Measurements from ENCODE around the gene PLAU. TPM values are rescaled to one million over a fixed set of nuclear protein-coding genes. Genes with fewer than 3 reads are reported as not detected.

The PLAU gene
- total RNA-seq, result 54.2 to 84.9 TPM (median 54.8 TPM) in 3 replicates
- long read RNA-seq, transcript PLAU-201 (11 exons, 2,321 nt), result major isoform, 163 of 197 reads
- long read RNA-seq, partial matches to known transcripts, result 12 of 197 reads
- long read RNA-seq, other reads (novel, unspliced or antisense), result 22 of 197 reads

- Mint-ChIP-seq H3K36me3 (ENCODE audit: low read depth) (peaks cover 26% of the 10 kb centered on the region), H3K4me3 (ENCODE audit: unreplicated experiment) (peak within 1 kb of the TSS; percentile 96), H3K27me3 (ENCODE audit: low read depth) (no peaks in the 10 kb centered on the region), H3K9me3 (ENCODE audit: low read depth) (no peaks in the 10 kb centered on the region), H3K27ac (ENCODE audit: unreplicated experiment) (peak within 1 kb of the TSS; percentile 77), H3K4me1 (ENCODE audit: low read depth) (peaks cover 94% of the 10 kb centered on the region)
- DNase-seq (ENCODE audit: low spot score), result peak; percentile 89
- TF ChIP-seq CTCF (IDR thresholded peaks at IDR 0.05), result peak; percentile 27
Measured at GRCh38 chr10:73910764-73911552, at the start of gene PLAU. Gene PLAU (plus strand): TSS chr10:73911132. CDS start chr10:73911556, 424 bp downstream.

GRCh38 chr10:73862011-73862410, 48.9 kb upstream of the PLAU start:
- no peaks in the 10 kb centered on the region for H3K27me3 Mint-ChIP-seq (ENCODE audit: low read depth)
- H3K4me1 Mint-ChIP-seq (ENCODE audit: low read depth), result peaks cover 33% of the 10 kb centered on the region
- no peak overlapping the region for H3K4me3 Mint-ChIP-seq (ENCODE audit: unreplicated experiment)
- no peak overlapping the region for H3K27ac Mint-ChIP-seq (ENCODE audit: unreplicated experiment)
- H3K9me3 Mint-ChIP-seq (ENCODE audit: low read depth), result no peaks in the 10 kb centered on the region
- no peak for TF ChIP-seq CTCF (IDR thresholded peaks at IDR 0.05)
- DNase-seq (ENCODE audit: low spot score), result no peak
- peaks cover 18% of the 10 kb centered on the region for H3K36me3 Mint-ChIP-seq (ENCODE audit: low read depth)

GRCh38 chr10:73863039-73863817, 47.7 kb upstream of the PLAU start:
- Mint-ChIP-seq H3K27ac (ENCODE audit: unreplicated experiment) (no peak overlapping the region), H3K4me3 (ENCODE audit: unreplicated experiment) (no peak overlapping the region), H3K4me1 (ENCODE audit: low read depth) (peaks cover 38% of the 10 kb centered on the region), H3K9me3 (ENCODE audit: low read depth) (no peaks in the 10 kb centered on the region), H3K27me3 (ENCODE audit: low read depth) (no peaks in the 10 kb centered on the region), H3K36me3 (ENCODE audit: low read depth) (peaks cover 17% of the 10 kb centered on the region)
- DNase-seq (ENCODE audit: low spot score), result no peak
- TF ChIP-seq CTCF (IDR thresholded peaks at IDR 0.05), result no peak

GRCh38 chr10:73864229-73864628, 46.7 kb upstream of the PLAU start:
- no peaks in the 10 kb centered on the region for H3K27me3 Mint-ChIP-seq (ENCODE audit: low read depth)
- no peak for DNase-seq (ENCODE audit: low spot score)
- H3K4me1 Mint-ChIP-seq (ENCODE audit: low read depth), result peaks cover 32% of the 10 kb centered on the region
- no peak overlapping the region for H3K27ac Mint-ChIP-seq (ENCODE audit: unreplicated experiment)
- no peaks in the 10 kb centered on the region for H3K9me3 Mint-ChIP-seq (ENCODE audit: low read depth)
- no peak for TF ChIP-seq CTCF (IDR thresholded peaks at IDR 0.05)
- H3K36me3 Mint-ChIP-seq (ENCODE audit: low read depth), result peaks cover 12% of the 10 kb centered on the region
- no peak overlapping the region for H3K4me3 Mint-ChIP-seq (ENCODE audit: unreplicated experiment)

- Mint-ChIP-seq H3K9me3 (ENCODE audit: low read depth) (no peaks in the 10 kb centered on the region), H3K4me3 (ENCODE audit: unreplicated experiment) (no peak overlapping the region), H3K27me3 (ENCODE audit: low read depth) (no peaks in the 10 kb centered on the region), H3K36me3 (ENCODE audit: low read depth) (peaks cover 11% of the 10 kb centered on the region), H3K27ac (ENCODE audit: unreplicated experiment) (no peak overlapping the region), H3K4me1 (ENCODE audit: low read depth) (peaks cover 24% of the 10 kb centered on the region)
- no peak for DNase-seq (ENCODE audit: low spot score)
- no peak for TF ChIP-seq CTCF (IDR thresholded peaks at IDR 0.05)
Measured at GRCh38 chr10:73865107-73865458, 45.8 kb upstream of the PLAU start.
